Pancreas (tissue), 10 donors: ENCODE results near the gene CAMSAP1. TPM values are rescaled to one million over a fixed set of nuclear protein-coding genes. Genes with fewer than 3 reads are reported as not detected.

Experiments
- ATAC-seq, 4 donors: fragments of 200-7000 bp; cut with Tn5 transposase; one replicate each; pipeline versions ENCODE4 v1.8.0 to v1.9.1; 2020; ENCODE audit warnings: mild to moderate bottlenecking in 4 of 4, moderate library complexity in 4 of 4
- DNase-seq, 6 donors: peaks; one replicate each; pipeline ENCODE4 v3.0.0-alpha.2; 2020
- FAIRE-seq: peaks from 2 replicates; lab custom pipeline; 2012; peaks lifted over from hg19 to GRCh38; lab: Jason Lieb, UNC
- H3K27ac ChIP-seq, 4 donors: fragments of 200-600 bp; sonication (generic); 1 replicate in 3 of 4; 2 replicates in 1 of 4; pipeline versions ENCODE4 v1.5.0 to v1.8.0; 2020
- H3K27me3 ChIP-seq, 4 donors: fragments of 200-600 bp; one replicate each; pipeline ENCODE4 v1.8.0; 2021
- H3K36me3 ChIP-seq, 3 donors: fragments of 200-600 bp; sonication (generic) in 1 of 3; one replicate each; pipeline versions ENCODE4 v1.5.0 to v1.8.0; 2020 to 2021
- H3K4me1 ChIP-seq, 3 donors: fragments of 200-600 bp; one replicate each; pipeline ENCODE4 v1.8.0; 2021
- H3K4me3 ChIP-seq, 4 donors: fragments of 200-600 bp; sonication (generic) in 2 of 4; one replicate each; pipeline versions ENCODE4 v1.5.0 to v1.8.0; 2020 to 2021
- H3K9me3 ChIP-seq, 4 donors: fragments of 200-600 bp; one replicate each; pipeline ENCODE4 v1.8.0; 2021
- CTCF ChIP-seq, 4 donors: fragments of 200-600 bp; sonication (generic) in 3 of 4; IDR thresholded peaks; one replicate each; pipeline versions ENCODE4 v1.5.0 to v1.8.0; 2021; ENCODE audit warnings: antibody characterized with exemption in 4 of 4
- WGBS, 2 donors: extraction: QIAGEN DNeasy Blood & Tissue Kit; methylation state at CpG; one replicate each; pipeline ENCODE4 v1.1.7; 2013; 5-methylcytosine and 5-hydroxymethylcytosine counted together
- intact Hi-C, 3 donors: fragments of 100-400 bp; cut with DNase I; formaldehyde crosslinking; loops; one replicate each; pipeline versions ENCODE4 v1.11.1 to v1.14.2; 2022
- polyA plus RNA-seq, 2 donors: library from polyadenylated mRNA; stranded (reverse); fragments of 200-250 nt; gene quantifications; one replicate each; pipeline ENCODE4 v1.2.3, GENCODE V29; 2013
- total RNA-seq, 6 donors: library from RNA; stranded (reverse); fragmentation: NEBNext Ultra II Directional in 4 of 6; extraction: Animal tissue kit (Norgen Biotek cat#: 25700) in 4 of 6; gene quantifications; one replicate each; pipeline versions ENCODE4 v1.2.1 to v1.2.4, GENCODE V29; 2021 to 2023
- donor health status: healthy with polysubstance abuse.
- donor health status: DM: no; HTN: no; CAD: no; lungs with moderate emphysema.
- donor health status: DM: no; HTN: no; CAD: no.
- donor health status: control.
- donor health status: control.
- donor health status: Bipolar disorder and iron deficiency.
- donor health status: DM: yes; HTN: yes; CAD: no.
- donor health status: DM: no; HTN: no; CAD: no.
- donor health status: DM: no; HTN: no; CAD: no.
- donor health status: DM: yes; HTN: yes; CAD: no.

The CAMSAP1 gene
- total and polyA plus RNA-seq, 8 donors: 3.8 to 20.1 (median 12.7) TPM

GRCh38 chr9:135768516-135769218 is 138.7 kb downstream of the CAMSAP1 start:
- intact Hi-C loops: no loop called here
- ATAC-seq (no peak), FAIRE-seq (no peak), DNase-seq (no peak)
- Histone ChIP-seq H3K4me1 (no peaks in the 10 kb centered on the region), H3K27ac (no peak overlapping the region), H3K36me3 (no peaks in the 10 kb centered on the region), H3K4me3 (no peak overlapping the region), H3K27me3 (no peaks in the 10 kb centered on the region), H3K9me3 (no peaks in the 10 kb centered on the region)
- 75 to 79% methylated on average over 43 of the region's 43 CpGs for WGBS, 2 donors
- TF ChIP-seq CTCF (IDR thresholded peaks at IDR 0.05): no peak

GRCh38 chr9:135766707-135767106 is 140.6 kb downstream of the CAMSAP1 start:
- ATAC-seq (no peak), DNase-seq (no peak), FAIRE-seq (no peak)
- intact Hi-C loops: no loop called here
- 75 to 79% methylated on average over 4 of the region's 4 CpGs for WGBS, 2 donors
- Histone ChIP-seq H3K36me3 (no peaks in the 10 kb centered on the region), H3K4me3 (no peak overlapping the region), H3K27me3 (no peaks in the 10 kb centered on the region), H3K27ac (no peak overlapping the region), H3K9me3 (no peaks in the 10 kb centered on the region), H3K4me1 (no peaks in the 10 kb centered on the region)
- TF ChIP-seq CTCF (IDR thresholded peaks at IDR 0.05): no peak

GRCh38 chr9:135766251-135766650 is 141.1 kb downstream of the CAMSAP1 start:
- FAIRE-seq (no peak), DNase-seq (no peak), ATAC-seq (no peak)
- Histone ChIP-seq H3K4me1 (no peaks in the 10 kb centered on the region), H3K9me3 (no peaks in the 10 kb centered on the region), H3K36me3 (no peaks in the 10 kb centered on the region), H3K4me3 (no peak overlapping the region), H3K27ac (no peak overlapping the region), H3K27me3 (no peaks in the 10 kb centered on the region)
- intact Hi-C loops: no loop called here
- 85 to 98% methylated on average over 4 of the region's 4 CpGs for WGBS, 2 donors
- no peak for TF ChIP-seq CTCF (IDR thresholded peaks at IDR 0.05)

- H3K27me3 ChIP-seq: no peaks in the 10 kb centered on the region
- H3K4me1 ChIP-seq: no peaks in the 10 kb centered on the region
- no peak for DNase-seq
- WGBS, 2 donors: 88 to 92% methylated on average over 13 of the region's 13 CpGs
- TF ChIP-seq CTCF (IDR thresholded peaks at IDR 0.05): no peak
- no peaks in the 10 kb centered on the region for H3K36me3 ChIP-seq
- no peak overlapping the region for H3K27ac ChIP-seq
- FAIRE-seq: no peak
- ATAC-seq: no peak
- H3K9me3 ChIP-seq: no peaks in the 10 kb centered on the region
- H3K4me3 ChIP-seq: no peak overlapping the region
- intact Hi-C loops: no loop called here
Observed at GRCh38 chr9:135765416-135765815, 141.9 kb downstream of the CAMSAP1 start.

- H3K9me3 ChIP-seq: no peaks in the 10 kb centered on the region
- FAIRE-seq: no peak
- H3K27me3 ChIP-seq: no peaks in the 10 kb centered on the region
- intact Hi-C loops: no loop called here
- H3K4me3 ChIP-seq: no peak overlapping the region
- DNase-seq: no peak
- ATAC-seq: no peak
- TF ChIP-seq CTCF (IDR thresholded peaks at IDR 0.05): no peak
- WGBS, 2 donors: 77 to 87% methylated on average over 19 of the region's 19 CpGs
- no peaks in the 10 kb centered on the region for H3K36me3 ChIP-seq
- H3K4me1 ChIP-seq: no peaks in the 10 kb centered on the region
- no peak overlapping the region for H3K27ac ChIP-seq
Observed at GRCh38 chr9:135764731-135765130, 142.6 kb downstream of the CAMSAP1 start.
